ENCODE results near the gene SLC39A11.

The SLC39A11 gene

GRCh38 chr17:72870367-72870985 lies 222.0 kb downstream of the SLC39A11 start:
- DNase-seq (ENCODE audit: low spot score): no peak

DNA sequence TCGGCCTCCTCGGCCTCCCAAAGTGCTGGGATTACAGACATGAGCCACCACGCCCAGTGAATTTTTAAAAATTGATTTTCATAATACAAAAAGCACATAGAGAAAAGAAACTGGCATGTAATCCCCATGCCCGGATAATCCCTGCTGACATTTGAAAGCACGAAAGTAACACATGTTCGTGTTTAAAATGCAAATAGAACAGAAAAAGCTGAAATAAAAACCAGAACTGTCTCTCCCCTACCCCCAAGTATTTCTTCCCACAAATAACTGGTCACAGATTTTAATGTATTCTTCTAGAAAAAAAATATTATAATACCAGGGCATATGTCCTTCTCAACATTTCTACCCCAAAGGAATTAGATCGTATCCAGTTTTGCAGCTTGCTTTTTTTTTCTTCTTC lies 222.9 kb downstream of the SLC39A11 start:
- DNase-seq (ENCODE audit: low spot score): no peak

- no peak for DNase-seq (ENCODE audit: low spot score)
These were observed 226.5 kb downstream of the SLC39A11 start for GRCh38 chr17:72865954-72866353.

DNA sequence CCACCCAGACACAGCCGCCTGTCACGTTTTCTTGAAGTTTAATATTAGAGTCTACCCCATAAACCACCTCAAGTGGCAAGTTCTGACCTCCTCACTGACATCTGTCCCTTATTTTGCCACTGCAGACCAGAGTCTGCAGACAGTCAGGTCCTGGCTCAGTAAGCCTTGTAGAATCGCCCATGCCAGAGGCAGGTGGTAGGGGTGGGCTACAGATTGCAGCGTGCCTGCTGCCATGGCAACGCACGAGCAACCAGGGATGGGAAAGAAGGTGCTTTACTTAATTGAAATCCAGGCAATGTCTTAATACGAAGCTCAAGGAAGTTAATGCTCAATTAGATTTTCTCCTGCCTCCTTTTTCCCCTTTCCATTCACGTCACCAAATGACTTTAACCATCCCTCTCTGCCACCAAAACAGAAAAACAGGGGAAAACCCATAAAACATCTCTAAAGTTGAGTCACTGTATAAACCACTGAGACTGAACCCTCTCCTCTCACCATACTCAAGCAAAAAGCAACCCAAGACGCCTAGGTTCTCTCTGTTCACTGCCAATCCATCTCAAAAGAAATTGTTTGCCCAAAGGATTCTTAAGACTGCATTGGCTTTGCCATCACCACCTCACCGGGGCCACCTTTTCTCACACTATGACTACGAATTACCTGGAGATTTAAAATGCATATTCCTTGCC lies 228.8 kb downstream of the SLC39A11 start:
- no peak for DNase-seq (ENCODE audit: low spot score)

GRCh38 chr17:72862276-72862999 lies 230.1 kb downstream of the SLC39A11 start:
- DNase-seq (ENCODE audit: low spot score): no peak

DNA sequence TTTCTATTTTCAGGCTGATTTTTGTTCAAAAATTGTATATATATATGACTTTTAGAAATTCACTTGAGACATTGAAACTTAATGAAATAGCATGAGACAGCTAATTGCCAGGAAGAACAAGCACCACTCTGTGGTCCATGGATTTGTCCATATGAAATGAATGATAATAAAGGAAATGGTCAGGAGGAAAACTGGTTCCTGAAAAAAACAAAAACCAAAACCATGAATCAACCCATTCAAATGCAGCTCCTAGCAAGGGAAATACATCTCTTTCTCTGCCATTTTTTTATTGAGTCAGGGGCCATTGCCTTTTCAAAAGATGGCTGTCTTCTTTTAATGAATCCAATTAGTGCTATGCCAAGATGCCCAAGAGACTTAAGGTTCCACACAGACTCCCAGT lies 230.7 kb downstream of the SLC39A11 start:
- DNase-seq (ENCODE audit: low spot score): no peak

- no peak for DNase-seq (ENCODE audit: low spot score)
These were observed 231.7 kb downstream of the SLC39A11 start for GRCh38 chr17:72860778-72861177.

DNA sequence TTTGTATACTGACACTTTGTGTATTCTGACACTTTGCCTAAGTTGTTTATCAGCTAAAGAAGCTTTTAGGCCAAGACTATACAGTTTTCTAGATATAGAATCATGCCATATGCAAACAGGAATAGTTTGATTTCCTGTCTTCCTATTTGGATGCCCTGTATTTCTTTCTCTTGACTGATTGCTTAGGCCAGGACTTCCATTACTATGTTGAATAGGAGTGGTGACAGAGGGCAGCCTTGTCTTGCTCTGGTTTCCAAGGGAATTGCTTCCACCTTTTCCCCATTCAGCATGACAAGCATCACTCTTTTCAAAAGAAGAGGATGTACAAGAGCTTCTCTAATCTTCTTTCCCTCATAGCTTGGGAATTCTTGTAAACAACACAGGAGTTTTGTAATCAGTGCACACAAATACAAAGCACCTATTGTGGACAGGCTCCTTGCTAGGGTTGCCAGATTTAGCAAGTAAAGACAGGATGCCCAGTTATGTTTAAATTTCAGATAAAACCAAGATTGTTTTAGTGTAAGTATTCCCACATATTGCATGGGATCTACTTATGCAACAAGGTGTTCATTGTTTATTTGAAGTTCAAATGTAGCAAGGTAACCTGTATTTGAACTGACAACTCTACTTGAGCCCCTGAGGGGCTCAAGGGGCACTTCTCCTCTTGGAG lies 233.5 kb downstream of the SLC39A11 start:
- no peak for DNase-seq (ENCODE audit: low spot score)

DNA sequence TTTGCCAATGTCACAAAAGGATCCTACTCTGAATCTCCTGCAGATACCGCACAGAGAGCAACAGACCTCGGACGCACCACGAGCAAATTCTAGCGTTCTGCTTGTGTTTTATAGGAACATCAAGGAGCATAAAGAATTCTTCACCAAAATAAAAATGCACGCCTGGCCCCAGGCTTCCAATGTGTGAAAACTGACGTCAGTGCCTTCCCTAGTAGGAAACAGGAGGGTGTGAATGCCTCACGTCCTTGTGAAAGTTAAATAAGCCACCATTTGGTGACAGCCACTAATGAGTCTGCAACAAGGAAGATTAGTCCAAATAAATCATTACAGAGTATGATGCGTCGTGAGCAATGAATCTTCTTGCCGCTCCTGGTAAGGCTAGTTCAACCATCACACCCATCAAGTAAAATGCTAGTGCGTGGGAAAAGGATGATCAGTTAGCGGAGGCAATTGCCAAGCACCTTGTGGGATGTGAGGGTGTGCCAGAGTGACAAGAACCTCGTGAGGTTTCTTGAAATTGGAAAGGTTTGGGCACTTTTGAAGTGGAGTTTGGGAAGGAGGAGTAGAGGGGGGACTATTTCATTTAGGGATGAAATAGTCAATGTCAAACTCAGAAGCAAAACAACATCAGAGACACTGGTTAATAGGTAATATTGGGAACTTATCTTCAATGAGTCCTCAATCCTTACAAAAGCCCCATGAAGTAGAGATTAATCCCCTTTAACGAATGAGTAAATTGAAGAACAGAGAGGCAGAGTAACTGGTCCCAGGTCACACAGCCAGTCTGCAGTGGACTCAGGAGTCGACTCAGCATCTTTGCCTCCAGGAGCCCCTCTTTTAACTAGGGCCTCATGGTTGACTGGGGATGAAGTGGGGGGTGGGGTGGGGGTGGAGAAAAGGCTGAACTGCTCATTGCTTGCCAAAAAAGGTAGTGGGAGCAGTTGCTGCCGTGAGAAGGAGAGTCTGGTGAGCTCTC lies 238.8 kb downstream of the SLC39A11 start:
- no peak for DNase-seq (ENCODE audit: low spot score)

- DNase-seq (ENCODE audit: low spot score): no peak
These were observed 240.1 kb downstream of the SLC39A11 start for GRCh38 chr17:72852277-72852938.

DNA sequence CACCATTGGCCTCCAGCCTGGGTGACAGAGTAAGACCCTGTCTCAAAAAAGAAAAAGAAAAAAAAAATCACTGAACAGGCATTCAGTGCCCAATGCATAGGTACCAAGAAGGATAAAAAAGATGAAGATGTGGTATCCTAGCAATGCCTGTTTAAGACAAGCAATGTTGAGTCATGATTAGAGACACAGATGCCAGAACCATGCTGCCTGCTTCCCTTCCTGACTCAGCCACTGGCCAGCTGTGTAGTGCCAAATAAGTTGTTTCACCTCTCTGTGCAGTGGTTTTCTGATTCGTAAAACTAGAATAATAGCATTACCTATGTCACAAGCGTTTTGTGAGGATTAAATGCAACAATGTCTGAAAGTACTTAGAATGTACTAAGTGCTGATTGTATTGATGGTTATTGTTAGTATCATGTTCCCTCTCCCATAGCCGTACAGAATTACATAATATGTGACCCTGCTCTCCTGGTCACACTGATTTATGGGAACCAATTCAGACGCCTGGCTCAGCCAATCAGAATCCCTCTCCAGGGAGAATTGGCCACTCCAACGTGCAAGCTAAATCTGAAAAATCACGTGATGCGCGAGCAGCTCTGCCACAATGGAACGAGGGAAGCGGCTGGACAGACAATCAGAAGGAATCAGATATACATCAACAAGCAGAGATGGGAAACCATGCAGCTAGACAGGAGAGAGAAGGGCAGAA lies 241.9 kb downstream of the SLC39A11 start:
- no peak for DNase-seq (ENCODE audit: low spot score)

GRCh38 chr17:72846399-72846798 lies 246.1 kb downstream of the SLC39A11 start:
- DNase-seq (ENCODE audit: low spot score): no peak

- peak; percentile 28 for DNase-seq (ENCODE audit: low spot score)
These were observed 248.9 kb downstream of the SLC39A11 start for GRCh38 chr17:72843591-72843990.

GRCh38 chr17:72840019-72840418 lies 252.5 kb downstream of the SLC39A11 start:
- no peak for DNase-seq (ENCODE audit: low spot score)

GRCh38 chr17:72839131-72839725 lies 253.3 kb downstream of the SLC39A11 start:
- no peak for DNase-seq (ENCODE audit: low spot score)

DNA sequence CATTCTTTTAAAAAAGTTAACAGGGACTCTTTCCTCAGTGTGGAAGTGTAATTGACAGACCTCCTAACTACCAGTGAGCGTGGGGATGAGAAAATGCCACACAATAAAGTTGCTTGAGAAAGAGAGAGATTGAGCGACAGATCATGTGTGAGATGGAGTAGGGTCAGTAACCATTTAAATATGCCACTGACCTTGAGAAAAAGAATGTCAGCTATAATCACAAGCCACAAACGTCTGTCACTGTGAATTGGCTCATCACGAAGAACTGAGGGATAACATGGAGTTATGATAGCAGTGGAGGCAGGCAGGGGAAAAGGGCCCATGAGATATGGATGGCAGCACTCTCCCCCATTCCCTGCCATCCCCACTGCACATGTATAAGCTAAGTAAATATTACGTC lies 253.9 kb downstream of the SLC39A11 start:
- DNase-seq (ENCODE audit: low spot score): no peak

GRCh38 chr17:72838068-72838467 lies 254.4 kb downstream of the SLC39A11 start:
- no peak for DNase-seq (ENCODE audit: low spot score)

GRCh38 chr17:72837335-72837734 lies 255.2 kb downstream of the SLC39A11 start:
- DNase-seq (ENCODE audit: low spot score): no peak

- no peak for DNase-seq (ENCODE audit: low spot score)
These were observed 259.2 kb downstream of the SLC39A11 start for GRCh38 chr17:72833128-72833765.
